ENCODE results near the gene CDK14. TPM values are rescaled to one million over a fixed set of nuclear protein-coding genes. Genes with fewer than 3 reads are reported as not detected.

CDK14 gene
- total and polyA plus RNA-seq, 10 of the 15 experiments (the other 5 are each of a cell fraction or from before 2014, with no cell fraction given): 6.5 to 61.3 (median 24.2) TPM

- no peak for TF ChIP-seq CHD1 (IDR thresholded peaks at IDR 0.05; ENCODE audit: low read depth, low read length)
- TF ChIP-seq NFIC (IDR thresholded peaks at IDR 0.05; ENCODE audit: low read depth, low read length): no peak
Observed at GRCh38 chr7:90910136-90910535, 314.0 kb downstream of the CDK14 start (continued).

- Histone ChIP-seq H3K9ac (ENCODE audit: control insufficient read depth, insufficient read depth, low read length) (no peak overlapping the region), H3K27me3 (replicated peaks in 1 of 2; ENCODE audit: control insufficient read depth in 2 of 2, insufficient read depth in 2 of 2, low read length in 1 of 2) (no peaks in the 10 kb centered on the region), H3K79me2 (ENCODE audit: control insufficient read depth, insufficient read depth, low read length) (no peaks in the 10 kb centered on the region), H3K4me2 (ENCODE audit: control insufficient read depth, insufficient read depth) (no peak overlapping the region), H3K27ac (ENCODE audit: control insufficient read depth, insufficient read depth) (no peak overlapping the region), H4K20me1 (ENCODE audit: control insufficient read depth, insufficient read depth) (no peaks in the 10 kb centered on the region), H3K4me1 (ENCODE audit: control insufficient read depth, insufficient read depth, low read length) (no peaks in the 10 kb centered on the region), H3K4me3 (no peak overlapping the region), H3K9me3 (replicated peaks; ENCODE audit: control insufficient read depth, insufficient read depth, low read length) (no peaks in the 10 kb centered on the region), H3K36me3 (ENCODE audit: control insufficient read depth in 2 of 2, insufficient read depth in 2 of 2, low read length in 1 of 2) (no peaks in the 10 kb centered on the region), H2AFZ (ENCODE audit: control insufficient read depth, low read depth, low read length) (no peak overlapping the region)
- POLR2A ChIA-PET: no interaction called here
- 70% methylated on average over 4 of the region's 4 CpGs for WGBS (ENCODE audit: insufficient coverage, insufficient replicate concordance, low lambda C conversion rate, missing lambda C conversion rate)
- intact Hi-C loops (cut with micrococcal nuclease; ENCODE audit: unreplicated experiment) (no loop called here), in situ Hi-C loops (cut with MboI) (no loop called here)
- RAD21 ChIA-PET (ENCODE audit: unreplicated experiment): no interaction called here
- no TSS peak for BruUV-seq (replicated peaks)
- ATAC-seq (no peak), DNase-seq (ENCODE audit: low read depth, low spot score) (no peak), FAIRE-seq (no peak)
- CTCF ChIA-PET: no interaction called here
- SMC1A ChIA-PET (ENCODE audit: uncharacterized antibody, unreplicated experiment): no interaction called here
- TF ChIP-seq TAF1 (IDR thresholded peaks at IDR 0.05; ENCODE audit: borderline replicate concordance, low read depth, low read length) (no peak), ESRRA (IDR thresholded peaks at IDR 0.05; ENCODE audit: low read length) (no peak), HDAC2 (IDR thresholded peaks at IDR 0.05) (no peak), RELA (IDR thresholded peaks at IDR 0.05; ENCODE audit: borderline replicate concordance, partially characterized antibody) (no peak), CBFB (IDR thresholded peaks at IDR 0.05; ENCODE audit: low read depth) (no peak), RAD51 (IDR thresholded peaks at IDR 0.05) (no peak), ZZZ3 (IDR thresholded peaks at IDR 0.05; ENCODE audit: control insufficient read depth, insufficient read length, low read depth) (no peak), ZNF274 (IDR thresholded peaks at IDR 0.05; ENCODE audit: insufficient read depth, insufficient read length) (no peak), ZNF592 (IDR thresholded peaks at IDR 0.05) (no peak), MEF2B (IDR thresholded peaks at IDR 0.05; ENCODE audit: partially characterized antibody, poor library complexity, severe bottlenecking) (no peak), USF1 (IDR thresholded peaks at IDR 0.05; ENCODE audit: borderline replicate concordance, extremely low read length, insufficient read depth, low read depth, low read length) (no peak), ZBTB40 (IDR thresholded peaks at IDR 0.05; ENCODE audit: borderline replicate concordance) (no peak), MXI1 (IDR thresholded peaks at IDR 0.05; ENCODE audit: low read depth, low read length) (no peak), CBX5 (IDR thresholded peaks at IDR 0.05; ENCODE audit: low read depth) (no peak)
Observed at GRCh38 chr7:90916319-90916718, 320.2 kb downstream of the CDK14 start.

All from GM12878 (cell line).